Esophagus squamous epithelium (tissue), 5 donors: ENCODE measurements around the gene RAB26. TPM values are rescaled to one million over a fixed set of nuclear protein-coding genes. Genes with fewer than 3 reads are reported as not detected.
"Not testable (repeated sequence)": the region's sequence is repeated elsewhere in the genome, so short reads cannot be mapped to it uniquely, and the experiment has no call there.

Experiments used
- DNase-seq: peaks from one replicate; lab custom pipeline; 2025; lab: John Stamatoyannopoulos, UW
- H3K27ac ChIP-seq, 4 donors: fragments of 200-600 bp; sonication (generic); one replicate each; pipeline ENCODE4 v1.5.1; 2016 to 2019; ENCODE audit warnings: mild to moderate bottlenecking in 1 of 4
- H3K27me3 ChIP-seq, 4 donors: fragments of 200-600 bp; sonication (generic); 1 replicate in 3 of 4; 2 replicates in 1 of 4; pipeline versions ENCODE4 v1.5.1 to v1.6.0; 2017 to 2021; ENCODE audit warnings: antibody characterized with exemption in 1 of 4
- H3K36me3 ChIP-seq, 3 donors: fragments of 200-600 bp; sonication (generic); one replicate each; pipeline ENCODE4 v1.5.1; 2016 to 2019
- H3K4me1 ChIP-seq, 3 donors: fragments of 200-600 bp; sonication (generic); one replicate each; pipeline ENCODE4 v1.5.1; 2017 to 2019
- H3K4me3 ChIP-seq, 4 donors: fragments of 200-600 bp; sonication (generic); 1 replicate in 3 of 4; 2 replicates in 1 of 4; pipeline ENCODE4 v1.5.1; 2016 to 2019; ENCODE audit warnings: mild to moderate bottlenecking in 2 of 4, moderate library complexity in 1 of 4
- H3K9me3 ChIP-seq, 3 donors: fragments of 200-600 bp; sonication (generic); one replicate each; pipeline ENCODE4 v1.5.1; 2016 to 2019
- POLR2A ChIP-seq, 4 donors: fragments of 450-650 bp; IDR thresholded peaks; one replicate each; pipeline ENCODE4 v1.6.1; 2017; ENCODE audit warnings: antibody characterized with exemption in 4 of 4, mild to moderate bottlenecking in 4 of 4, moderate library complexity in 3 of 4
- WGBS, 2 donors: methylation state at CpG; one replicate each; pipeline ENCODE4 v1.1.5; 2018; 5-methylcytosine and 5-hydroxymethylcytosine counted together
- intact Hi-C: fragments of 100-400 bp; cut with DNase I; formaldehyde crosslinking; loops from one replicate; pipeline ENCODE4 v1.15.0; 2022
- total RNA-seq, 4 donors: library from RNA; depleted of rRNA; stranded (reverse); fragments of >200 nt; gene quantifications; one replicate each; pipeline ENCODE4 v1.1.0, GENCODE V29; 2016
- TF ChIP-seq, protein P1 (sequence below), 6 experiments: fragments of 450-650 bp in 4 of 6; fragments of 200-600 bp in 2 of 6; sonication (generic) in 2 of 6; IDR thresholded peaks; one replicate each; pipeline ENCODE4 v1.5.1; 2016 to 2019; ENCODE audit warnings: antibody characterized with exemption in 6 of 6, mild to moderate bottlenecking in 4 of 6, moderate library complexity in 4 of 6
- donor health status: DM: yes; HTN: yes; CAD: no.

The RAB26 gene
- total RNA-seq, 4 donors from 2014 or later: 0.26 to 4.2 (median 0.99) TPM

DNA sequence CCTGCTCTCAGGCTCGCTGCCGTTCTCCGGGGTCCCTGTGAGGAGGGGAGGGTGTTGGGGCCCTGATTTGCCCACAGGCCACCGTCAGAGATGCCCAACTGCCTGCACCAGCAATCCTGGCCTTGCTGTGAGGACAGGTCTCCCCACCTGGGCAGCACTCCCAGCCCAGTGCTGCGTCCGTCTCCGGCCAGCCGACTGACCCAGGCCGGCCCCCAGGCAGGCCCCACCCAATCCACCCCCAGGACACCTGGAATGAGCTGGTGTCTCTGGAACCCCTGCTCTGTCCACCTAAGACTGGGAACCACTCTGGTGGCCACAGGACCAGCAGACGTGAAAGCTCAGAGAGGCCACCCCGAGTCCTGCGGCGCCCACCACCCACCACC, 32.8 kb upstream of the RAB26 start:
- no peak overlapping the region for H3K27ac ChIP-seq
- no peak overlapping the region for H3K4me3 ChIP-seq
- intact Hi-C loops: no loop called here
- H3K27me3 ChIP-seq: no peaks in the 10 kb centered on the region
- H3K4me1 ChIP-seq: peaks cover 0 to 23% (median 5%) of the 10 kb centered on the region in 3 donors
- no peaks in the 10 kb centered on the region for H3K9me3 ChIP-seq
- DNase-seq: no peak
- WGBS, 2 donors: no CpG with 5 or more reads among the region's 13 CpGs
- H3K36me3 ChIP-seq: peaks cover 0 to 66% (median 13%) of the 10 kb centered on the region in 3 donors
- TF ChIP-seq, protein P1, sequence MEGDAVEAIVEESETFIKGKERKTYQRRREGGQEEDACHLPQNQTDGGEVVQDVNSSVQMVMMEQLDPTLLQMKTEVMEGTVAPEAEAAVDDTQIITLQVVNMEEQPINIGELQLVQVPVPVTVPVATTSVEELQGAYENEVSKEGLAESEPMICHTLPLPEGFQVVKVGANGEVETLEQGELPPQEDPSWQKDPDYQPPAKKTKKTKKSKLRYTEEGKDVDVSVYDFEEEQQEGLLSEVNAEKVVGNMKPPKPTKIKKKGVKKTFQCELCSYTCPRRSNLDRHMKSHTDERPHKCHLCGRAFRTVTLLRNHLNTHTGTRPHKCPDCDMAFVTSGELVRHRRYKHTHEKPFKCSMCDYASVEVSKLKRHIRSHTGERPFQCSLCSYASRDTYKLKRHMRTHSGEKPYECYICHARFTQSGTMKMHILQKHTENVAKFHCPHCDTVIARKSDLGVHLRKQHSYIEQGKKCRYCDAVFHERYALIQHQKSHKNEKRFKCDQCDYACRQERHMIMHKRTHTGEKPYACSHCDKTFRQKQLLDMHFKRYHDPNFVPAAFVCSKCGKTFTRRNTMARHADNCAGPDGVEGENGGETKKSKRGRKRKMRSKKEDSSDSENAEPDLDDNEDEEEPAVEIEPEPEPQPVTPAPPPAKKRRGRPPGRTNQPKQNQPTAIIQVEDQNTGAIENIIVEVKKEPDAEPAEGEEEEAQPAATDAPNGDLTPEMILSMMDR (IDR thresholded peaks at IDR 0.05): no peak
- no peak for TF ChIP-seq POLR2A (IDR thresholded peaks at IDR 0.05)

DNA sequence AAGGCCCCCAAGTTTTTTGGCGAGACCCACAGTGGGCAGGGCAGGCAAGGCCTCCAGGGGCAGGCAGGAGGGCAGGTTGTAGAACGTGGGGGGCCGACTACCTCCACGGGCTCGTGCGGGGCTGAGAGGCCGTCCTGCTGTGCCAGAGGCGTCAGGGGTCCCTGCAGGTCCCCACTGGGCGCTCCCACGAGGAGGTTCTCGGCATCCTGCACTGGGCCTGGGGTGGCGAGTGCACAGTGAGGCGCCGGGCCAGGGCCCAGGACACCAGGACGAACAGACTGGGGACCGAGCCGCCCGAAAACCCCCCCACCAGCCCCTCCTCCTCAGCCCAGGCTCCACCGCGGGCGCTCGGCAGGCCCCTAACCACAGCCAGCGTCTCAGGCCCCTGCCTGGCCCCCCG, 32.0 kb upstream of the RAB26 start:
- Histone ChIP-seq H3K4me1 (peaks cover 0 to 31% (median 11%) of the 10 kb centered on the region in 3 donors), H3K36me3 (peaks cover 0 to 58% (median 5%) of the 10 kb centered on the region in 3 donors), H3K27ac (peak overlapping the region in 1 of 4 donors; percentile 34)
- H3K4me3 ChIP-seq, H3K9me3 ChIP-seq, DNase-seq, intact Hi-C loops, H3K27me3 ChIP-seq: not testable (repeated sequence)
- WGBS, 2 donors: 84% methylated on average over 5 of the region's 24 CpGs; no CpG with 5 or more reads in 1 of the 2 donors

DNA sequence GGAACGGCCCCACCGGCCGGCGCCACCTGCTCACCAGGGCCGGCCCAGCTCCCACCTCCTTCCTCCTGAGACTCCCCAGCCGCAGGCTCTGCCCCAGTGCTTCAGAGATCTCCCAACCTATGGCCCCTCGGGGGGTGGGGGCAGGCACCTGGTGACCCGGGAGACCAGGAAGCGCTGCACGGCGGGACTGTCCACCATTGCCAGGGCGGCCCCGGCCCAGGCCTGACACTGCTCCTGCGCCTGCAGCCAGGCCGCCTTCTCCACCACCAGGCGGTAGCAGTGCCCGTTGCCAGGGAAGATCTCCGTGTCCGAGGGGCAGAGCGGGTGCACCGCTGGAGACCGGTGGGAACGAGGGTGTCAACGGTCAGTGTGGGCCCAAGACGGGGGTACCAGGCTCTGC, 31.1 kb upstream of the RAB26 start:
- H3K4me3 ChIP-seq, H3K27ac ChIP-seq, H3K27me3 ChIP-seq, intact Hi-C loops, DNase-seq, H3K9me3 ChIP-seq: not testable (repeated sequence)
- Histone ChIP-seq H3K36me3 (peaks cover 0 to 49% (median 5%) of the 10 kb centered on the region in 3 donors), H3K4me1 (peaks cover 6 to 40% (median 20%) of the 10 kb centered on the region in 3 donors)
- no CpG with 5 or more reads among the region's 25 CpGs for WGBS, 2 donors

DNA sequence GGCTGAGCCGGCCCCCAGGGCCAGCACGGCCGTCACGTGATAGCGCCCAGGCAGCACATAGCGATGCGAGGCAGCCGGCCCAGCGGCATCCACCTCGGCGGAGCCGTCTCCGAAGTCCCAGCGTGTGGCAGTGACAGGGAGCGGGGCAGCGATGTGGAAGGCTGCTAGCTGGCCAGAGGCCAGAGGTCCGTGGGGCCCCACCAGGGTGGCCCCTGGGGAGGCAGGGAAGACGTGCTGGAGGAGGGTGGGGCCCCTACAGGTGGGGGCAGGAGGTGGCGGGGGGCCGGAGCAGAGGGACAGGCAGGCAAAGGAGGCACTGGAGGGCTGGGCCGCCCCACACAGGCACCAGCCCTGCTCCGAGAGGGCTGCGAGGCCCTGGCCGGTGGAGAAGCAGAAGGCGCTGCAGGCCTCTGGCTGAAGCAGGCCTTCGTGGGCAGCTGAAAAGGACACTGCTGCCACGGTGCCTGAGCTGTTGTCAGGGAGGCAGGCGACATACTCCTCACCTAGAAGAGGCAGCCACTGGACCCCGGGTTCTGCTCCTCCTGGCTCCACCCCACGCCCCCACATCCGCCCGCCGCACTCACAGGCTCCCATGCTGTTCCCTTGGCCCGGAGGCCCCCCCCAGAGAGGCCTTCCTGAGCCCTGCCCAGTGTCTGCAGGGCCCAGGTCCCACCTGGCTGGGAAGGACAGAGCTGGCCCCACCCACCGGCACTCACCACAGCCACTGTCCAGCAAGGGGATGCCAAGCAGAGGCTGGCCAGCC, 30.3 kb upstream of the RAB26 start:
- Histone ChIP-seq H3K4me1 (peaks cover 6 to 48% (median 28%) of the 10 kb centered on the region in 3 donors), H3K36me3 (peaks cover 0 to 41% (median 5%) of the 10 kb centered on the region in 3 donors)
- H3K9me3 ChIP-seq, H3K27me3 ChIP-seq, H3K27ac ChIP-seq, intact Hi-C loops, DNase-seq, H3K4me3 ChIP-seq: not testable (repeated sequence)
- WGBS, 2 donors: 80% methylated on average over 1 of the region's 35 CpGs; no CpG with 5 or more reads in 1 of the 2 donors

DNA sequence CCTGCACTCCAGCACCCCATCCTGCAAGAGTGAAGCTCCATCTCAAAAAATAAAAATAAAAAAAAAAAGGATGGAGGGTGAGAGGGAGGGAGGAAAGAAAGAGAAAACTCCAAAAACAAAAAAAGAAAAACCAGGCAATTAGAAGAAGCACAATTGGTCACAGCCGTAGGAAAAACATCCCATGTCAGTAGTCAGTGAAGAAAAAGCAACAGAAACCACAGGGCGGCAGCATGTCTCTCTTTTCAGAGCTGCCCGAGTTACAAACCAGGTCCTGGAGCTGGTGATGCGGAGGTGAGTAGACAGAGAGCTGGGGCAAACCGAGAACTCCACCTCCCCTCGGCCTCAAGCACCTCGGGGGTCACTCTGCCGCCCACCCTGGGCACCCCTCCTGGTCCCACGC, 27.1 kb upstream of the RAB26 start:
- intact Hi-C loops, H3K27me3 ChIP-seq, H3K36me3 ChIP-seq, H3K9me3 ChIP-seq, DNase-seq, H3K4me3 ChIP-seq: not testable (repeated sequence)
- WGBS, 2 donors: 17 to 26% methylated on average over 5 to 7 of the region's 9 CpGs
- peaks cover 33 to 78% (median 56%) of the 10 kb centered on the region in 3 donors for H3K4me1 ChIP-seq
- H3K27ac ChIP-seq: peak overlapping the region; percentile 61 to 94 (median 90)
- TF ChIP-seq, protein P1 (IDR thresholded peaks at IDR 0.05): peak in 5 of 6 experiments; percentile 4 to 42 (median 28)

DNA sequence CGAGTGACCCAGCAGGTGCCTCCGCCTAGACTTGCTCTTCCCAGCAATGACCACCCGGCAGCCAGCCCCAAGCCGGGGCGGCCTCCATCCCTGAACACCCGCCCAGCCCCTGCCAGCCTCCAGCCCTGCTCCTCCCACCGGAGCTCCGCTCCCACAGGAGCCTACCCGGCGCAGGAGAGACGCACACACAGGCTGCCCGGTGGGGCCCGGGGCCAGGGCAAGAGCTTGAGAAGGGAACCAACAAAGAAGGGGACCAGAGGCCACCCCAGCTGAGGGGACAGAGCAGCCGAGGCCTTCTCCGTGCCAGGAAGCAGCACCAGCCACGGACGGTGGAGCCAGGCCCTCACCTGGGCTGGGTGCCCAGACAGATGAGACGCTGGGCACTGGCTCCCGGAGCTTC, 26.6 kb upstream of the RAB26 start:
- Histone ChIP-seq H3K4me1 (peaks cover 38 to 78% (median 61%) of the 10 kb centered on the region in 3 donors), H3K27ac (peak overlapping the region; percentile 61 to 94 (median 90)), H3K4me3 (peak overlapping the region in 1 of 4 donors; percentile 42), H3K36me3 (peaks cover 0 to 6% (median 0%) of the 10 kb centered on the region in 3 donors), H3K27me3 (no peaks in the 10 kb centered on the region), H3K9me3 (no peaks in the 10 kb centered on the region)
- WGBS, 2 donors: no CpG with 5 or more reads among the region's 19 CpGs
- DNase-seq: no peak
- TF ChIP-seq, protein P1 (IDR thresholded peaks at IDR 0.05): no peak
- no peak for TF ChIP-seq POLR2A (IDR thresholded peaks at IDR 0.05)
- intact Hi-C loops: no loop called here
